Right atrium auricular region (tissue), 2 donors: ENCODE measurements around the gene RAB1A. TPM values are rescaled to one million over a fixed set of nuclear protein-coding genes. Genes with fewer than 3 reads are reported as not detected.

Experiments used
- DNase-seq: peaks from one replicate; pipeline ENCODE4 v3.0.0-alpha.2; 2019; ENCODE audit warnings: low spot score
- H3K27ac ChIP-seq, 2 donors: fragments of 200-600 bp; sonication (generic); 1 replicate in 1 of 2; 2 replicates in 1 of 2; pipeline ENCODE4 v1.5.1; 2016 to 2019
- H3K27me3 ChIP-seq, 2 donors: fragments of 200-600 bp; sonication (generic); one replicate each; pipeline versions ENCODE4 v1.5.1 to v1.6.0; 2017 to 2019
- H3K36me3 ChIP-seq: fragments of 200-600 bp; sonication (generic); one replicate; pipeline ENCODE4 v1.5.1; 2016
- H3K4me1 ChIP-seq, 2 donors: fragments of 200-600 bp; sonication (generic); one replicate each; pipeline versions ENCODE4 v1.5.1 to v1.6.0; 2017 to 2019
- H3K4me3 ChIP-seq, 2 donors: fragments of 200-600 bp; sonication (generic); 1 replicate in 1 of 2; 2 replicates in 1 of 2; pipeline ENCODE4 v1.5.1; 2017 to 2019; ENCODE audit warnings: mild to moderate bottlenecking in 1 of 2, moderate library complexity in 1 of 2
- H3K9me3 ChIP-seq, 2 donors: fragments of 200-600 bp; sonication (generic); one replicate each; pipeline ENCODE4 v1.5.1; 2019
- total RNA-seq, 2 donors: library from RNA; depleted of rRNA; stranded (reverse); fragments of >200 nt; gene quantifications; one replicate each; pipeline ENCODE4 v1.1.0, GENCODE V29; 2016
- TF ChIP-seq, protein P1 (sequence below), 2 donors: fragments of 200-600 bp; sonication (generic); IDR thresholded peaks; one replicate each; pipeline ENCODE4 v1.5.1; 2019; ENCODE audit warnings: antibody characterized with exemption in 2 of 2

The RAB1A gene
- total RNA-seq, 2 donors from 2014 or later, result 69.6 to 73.8 TPM

DNA sequence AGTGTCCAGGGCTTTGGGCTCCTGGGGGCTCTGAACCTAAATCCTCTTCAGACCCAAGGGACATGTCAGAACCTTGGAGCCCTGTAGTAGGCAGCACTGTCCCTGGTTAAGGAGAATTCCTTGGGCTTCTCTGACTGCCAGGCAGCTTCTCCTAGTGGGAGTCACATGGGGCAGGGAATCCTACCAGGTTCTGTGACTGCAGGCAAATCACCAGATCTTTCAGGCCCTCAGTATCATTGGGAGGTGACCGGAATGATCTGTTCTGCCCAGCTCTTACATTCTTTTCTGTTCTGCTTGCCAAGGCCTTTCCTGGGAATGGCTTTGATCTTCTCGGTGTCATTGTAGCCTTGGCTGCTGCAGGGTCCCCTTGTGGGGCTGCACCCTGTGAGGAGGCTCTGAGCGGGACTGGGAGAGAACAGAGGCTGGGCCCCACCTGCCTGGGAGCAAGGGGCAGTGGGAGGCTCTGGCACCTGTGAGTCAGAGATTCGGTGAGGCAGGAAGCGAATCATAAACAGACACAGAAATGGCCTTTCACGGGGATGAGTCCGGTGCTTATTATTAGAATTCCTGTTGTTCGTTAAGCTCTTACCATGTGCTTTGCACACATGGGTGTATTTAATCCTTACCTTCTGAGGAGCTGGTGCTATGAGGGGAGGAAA lies 59.6 kb downstream of the RAB1A start:
- Histone ChIP-seq H3K4me1 (peaks cover 0 to 58% of the 10 kb centered on the region in 2 donors), H3K4me3 (no peak overlapping the region), H3K9me3 (no peaks in the 10 kb centered on the region), H3K27ac (peak overlapping the region; percentile 13 to 23), H3K27me3 (no peaks in the 10 kb centered on the region), H3K36me3 (peaks cover 17% of the 10 kb centered on the region)
- TF ChIP-seq, protein P1, sequence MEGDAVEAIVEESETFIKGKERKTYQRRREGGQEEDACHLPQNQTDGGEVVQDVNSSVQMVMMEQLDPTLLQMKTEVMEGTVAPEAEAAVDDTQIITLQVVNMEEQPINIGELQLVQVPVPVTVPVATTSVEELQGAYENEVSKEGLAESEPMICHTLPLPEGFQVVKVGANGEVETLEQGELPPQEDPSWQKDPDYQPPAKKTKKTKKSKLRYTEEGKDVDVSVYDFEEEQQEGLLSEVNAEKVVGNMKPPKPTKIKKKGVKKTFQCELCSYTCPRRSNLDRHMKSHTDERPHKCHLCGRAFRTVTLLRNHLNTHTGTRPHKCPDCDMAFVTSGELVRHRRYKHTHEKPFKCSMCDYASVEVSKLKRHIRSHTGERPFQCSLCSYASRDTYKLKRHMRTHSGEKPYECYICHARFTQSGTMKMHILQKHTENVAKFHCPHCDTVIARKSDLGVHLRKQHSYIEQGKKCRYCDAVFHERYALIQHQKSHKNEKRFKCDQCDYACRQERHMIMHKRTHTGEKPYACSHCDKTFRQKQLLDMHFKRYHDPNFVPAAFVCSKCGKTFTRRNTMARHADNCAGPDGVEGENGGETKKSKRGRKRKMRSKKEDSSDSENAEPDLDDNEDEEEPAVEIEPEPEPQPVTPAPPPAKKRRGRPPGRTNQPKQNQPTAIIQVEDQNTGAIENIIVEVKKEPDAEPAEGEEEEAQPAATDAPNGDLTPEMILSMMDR (IDR thresholded peaks at IDR 0.05), result peak in 1 of 2 donors; percentile 56
- no peak for DNase-seq

- TF ChIP-seq, protein P1 (IDR thresholded peaks at IDR 0.05), result no peak
- Histone ChIP-seq H3K4me3 (no peak overlapping the region), H3K27me3 (no peaks in the 10 kb centered on the region), H3K36me3 (peaks cover 17% of the 10 kb centered on the region), H3K9me3 (no peaks in the 10 kb centered on the region), H3K4me1 (peaks cover 0 to 60% of the 10 kb centered on the region in 2 donors), H3K27ac (peak overlapping the region; percentile 13 to 23)
- no peak for DNase-seq
Observed at GRCh38 chr2:65069439-65069824, 60.5 kb downstream of the RAB1A start.

GRCh38 chr2:65067806-65068553 lies 61.9 kb downstream of the RAB1A start:
- TF ChIP-seq, protein P1 (IDR thresholded peaks at IDR 0.05), result no peak
- no peak for DNase-seq
- Histone ChIP-seq H3K4me1 (peaks cover 0 to 67% of the 10 kb centered on the region in 2 donors), H3K27ac (peak overlapping the region in 1 of 2 donors; percentile 13), H3K27me3 (no peaks in the 10 kb centered on the region), H3K4me3 (no peak overlapping the region), H3K9me3 (no peaks in the 10 kb centered on the region), H3K36me3 (peaks cover 17% of the 10 kb centered on the region)

DNA sequence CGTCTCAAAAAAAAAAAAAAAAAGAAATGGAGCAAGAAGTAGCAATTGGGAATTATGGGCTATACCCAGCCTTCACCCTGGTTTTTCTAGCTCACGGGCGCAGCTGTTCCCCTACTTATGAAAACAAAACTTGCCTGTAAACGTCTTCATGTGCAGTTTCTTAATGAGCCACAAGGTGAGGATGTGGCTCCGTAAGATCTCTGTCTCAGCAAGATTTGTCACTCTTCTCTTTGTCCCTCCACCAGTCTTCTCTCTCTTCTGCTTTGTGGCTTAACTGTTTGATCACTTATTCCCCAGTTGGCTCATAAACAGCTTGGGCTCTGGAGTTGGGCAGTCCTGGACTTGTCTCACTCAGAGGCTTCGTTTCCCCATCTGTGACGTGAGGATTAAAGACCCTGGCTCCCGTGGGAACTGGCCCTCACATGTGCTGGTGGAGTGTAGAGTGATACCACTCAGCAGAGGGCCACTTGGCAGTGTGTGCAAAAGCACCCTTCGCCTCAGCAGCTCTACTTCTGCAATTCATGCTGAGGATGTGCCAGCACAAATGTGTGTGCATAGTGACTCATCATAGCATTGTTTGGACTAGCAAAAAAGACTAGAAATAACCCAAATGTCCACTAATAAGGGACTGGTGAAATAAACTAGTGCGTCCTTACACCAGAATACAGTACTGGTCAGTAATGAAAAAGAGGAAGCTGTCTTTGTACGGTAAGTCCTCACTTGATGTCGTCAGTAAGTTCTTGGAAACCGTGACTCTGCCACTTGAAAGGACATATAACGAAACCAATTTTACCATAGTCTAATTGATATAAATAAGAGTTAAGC lies 65.0 kb downstream of the RAB1A start:
- TF ChIP-seq, protein P1 (IDR thresholded peaks at IDR 0.05), result peak; percentile 52 to 78
- H3K4me1 ChIP-seq, result peaks cover 0 to 70% of the 10 kb centered on the region in 2 donors
- no peaks in the 10 kb centered on the region for H3K9me3 ChIP-seq
- H3K27me3 ChIP-seq, result no peaks in the 10 kb centered on the region
- no peaks in the 10 kb centered on the region for H3K36me3 ChIP-seq
- H3K4me3 ChIP-seq, result no peak overlapping the region
- H3K27ac ChIP-seq, result peak overlapping the region; percentile 8 to 60
- DNase-seq, result peak; percentile 88

- Histone ChIP-seq H3K27me3 (no peaks in the 10 kb centered on the region), H3K4me1 (peaks cover 0 to 68% of the 10 kb centered on the region in 2 donors), H3K27ac (no peak overlapping the region), H3K9me3 (no peaks in the 10 kb centered on the region), H3K36me3 (no peaks in the 10 kb centered on the region), H3K4me3 (no peak overlapping the region)
- TF ChIP-seq, protein P1 (IDR thresholded peaks at IDR 0.05), result no peak
- no peak for DNase-seq
Observed at GRCh38 chr2:65062843-65063825, 66.8 kb downstream of the RAB1A start.
